Spinal cord (tissue), 10 donors: ENCODE data around the gene KRT83. TPM values are rescaled to one million over a fixed set of nuclear protein-coding genes. Genes with fewer than 3 reads are reported as not detected.

ENCODE experiments used
- DNase-seq, 6 donors: peaks; one replicate each; pipeline versions ENCODE4 v3.0.0 to v3.0.0-alpha.2; 2013 to 2015; ENCODE audit warnings: low spot score in 6 of 6, low read depth in 4 of 6
- H3K27ac ChIP-seq: one replicate; pipeline ENCODE4 v1.5.1; 2013; ENCODE audit warnings: low read depth, low read length, control low read depth
- H3K27me3 ChIP-seq: one replicate; pipeline ENCODE4 v1.6.1; 2013; ENCODE audit warnings: low read length; ENCODE audit not compliant: control insufficient read depth, insufficient read depth
- H3K36me3 ChIP-seq: one replicate; pipeline ENCODE4 v1.6.1; 2013; ENCODE audit warnings: low read length; ENCODE audit not compliant: control insufficient read depth, insufficient read depth
- H3K4me1 ChIP-seq: one replicate; pipeline ENCODE4 v1.6.1; 2013; ENCODE audit warnings: low read length; ENCODE audit not compliant: control insufficient read depth, insufficient read depth
- H3K4me3 ChIP-seq: one replicate; pipeline ENCODE4 v1.5.1; 2013; ENCODE audit warnings: low read depth, low read length, control low read depth
- H3K9me3 ChIP-seq: one replicate; pipeline ENCODE4 v1.6.1; 2013; ENCODE audit warnings: low read length; ENCODE audit not compliant: control insufficient read depth, insufficient read depth
- WGBS: methylation state at CpG from one replicate; pipeline ENCODE4 v1.1.5; 2013; ENCODE audit warnings: missing lambda C conversion rate; ENCODE audit not compliant: insufficient coverage; 5-methylcytosine and 5-hydroxymethylcytosine counted together
- polyA plus RNA-seq, 2 donors: library from polyadenylated mRNA; unstranded; fragments of 120-200 nt; gene quantifications; one replicate each; pipeline ENCODE4 v1.2.1, GENCODE V29; 2013; ENCODE audit not compliant: insufficient read length in 2 of 2
- total RNA-seq, 2 donors: library from RNA; depleted of rRNA in 1 of 2; stranded (reverse); fragments of 120-200 nt in 1 of 2; fragments of >200 nt in 1 of 2; gene quantifications; one replicate each; pipeline versions ENCODE4 v1.2.3 to v1.2.4, GENCODE V29; 2013 to 2014
- donor health status: healthy.

Gene KRT83
- total and polyA plus RNA-seq, 4 donors = not detected

GRCh38 chr12:52362118-52362726 lies 41.0 kb upstream of the KRT83 start:
- Histone ChIP-seq H3K36me3 (no peaks in the 10 kb centered on the region), H3K27ac (no peak overlapping the region), H3K9me3 (no peaks in the 10 kb centered on the region), H3K27me3 (no peaks in the 10 kb centered on the region), H3K4me1 (no peaks in the 10 kb centered on the region), H3K4me3 (no peak overlapping the region)
- WGBS = 90% methylated on average over 11 of the region's 11 CpGs
- DNase-seq = no peak

- no CpG with 5 or more reads among the region's 1 CpG for WGBS
- no peaks in the 10 kb centered on the region for H3K36me3 ChIP-seq
- H3K4me3 ChIP-seq = no peak overlapping the region
- no peak overlapping the region for H3K27ac ChIP-seq
- no peaks in the 10 kb centered on the region for H3K4me1 ChIP-seq
- no peaks in the 10 kb centered on the region for H3K9me3 ChIP-seq
- no peak for DNase-seq
- no peaks in the 10 kb centered on the region for H3K27me3 ChIP-seq
Measured at GRCh38 chr12:52361553-52361952, 40.4 kb upstream of the KRT83 start.

DNA sequence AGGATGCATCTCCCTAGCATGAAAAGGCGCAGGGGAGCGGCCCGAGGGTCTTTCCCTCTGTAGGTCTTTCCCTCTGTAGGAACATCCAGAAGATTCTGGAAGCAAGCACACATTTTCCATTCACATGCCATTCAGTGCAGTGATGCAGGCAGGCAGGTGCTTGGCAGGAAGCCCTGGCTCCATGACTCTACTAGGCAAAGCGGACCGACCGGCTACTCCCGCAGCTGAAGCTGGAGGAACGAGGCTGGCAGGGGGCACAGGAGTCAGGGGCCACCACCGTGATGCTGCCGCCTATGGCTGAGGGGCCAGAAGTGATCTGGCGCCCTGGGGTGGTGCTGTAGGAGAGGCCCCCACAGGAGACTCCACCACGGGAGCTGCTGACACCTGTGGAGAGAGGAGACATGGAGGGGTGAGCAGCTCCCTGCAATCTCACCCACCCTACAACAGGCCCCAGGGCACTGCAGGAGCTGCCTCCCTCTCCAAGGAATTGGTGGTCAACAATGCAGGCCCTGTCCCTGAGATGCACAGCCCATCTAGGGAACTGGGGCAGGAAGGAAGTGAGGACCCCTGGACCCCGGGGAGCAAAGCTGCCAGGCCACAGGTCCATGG lies 39.6 kb upstream of the KRT83 start:
- peaks cover 1% of the 10 kb centered on the region for H3K4me1 ChIP-seq
- peak in 1 of 6 donors; percentile 55 for DNase-seq
- H3K27ac ChIP-seq = no peak overlapping the region
- no peak overlapping the region for H3K4me3 ChIP-seq
- WGBS = 66% methylated on average over 11 of the region's 13 CpGs
- H3K9me3 ChIP-seq = no peaks in the 10 kb centered on the region
- H3K27me3 ChIP-seq = no peaks in the 10 kb centered on the region
- H3K36me3 ChIP-seq = no peaks in the 10 kb centered on the region

- no peaks in the 10 kb centered on the region for H3K9me3 ChIP-seq
- peaks cover 2% of the 10 kb centered on the region for H3K4me1 ChIP-seq
- DNase-seq = no peak
- no peaks in the 10 kb centered on the region for H3K27me3 ChIP-seq
- H3K4me3 ChIP-seq = no peak overlapping the region
- WGBS = 85% methylated on average over 7 of the region's 7 CpGs
- no peaks in the 10 kb centered on the region for H3K36me3 ChIP-seq
- no peak overlapping the region for H3K27ac ChIP-seq
Measured at GRCh38 chr12:52360106-52360662, 39.0 kb upstream of the KRT83 start.

DNA sequence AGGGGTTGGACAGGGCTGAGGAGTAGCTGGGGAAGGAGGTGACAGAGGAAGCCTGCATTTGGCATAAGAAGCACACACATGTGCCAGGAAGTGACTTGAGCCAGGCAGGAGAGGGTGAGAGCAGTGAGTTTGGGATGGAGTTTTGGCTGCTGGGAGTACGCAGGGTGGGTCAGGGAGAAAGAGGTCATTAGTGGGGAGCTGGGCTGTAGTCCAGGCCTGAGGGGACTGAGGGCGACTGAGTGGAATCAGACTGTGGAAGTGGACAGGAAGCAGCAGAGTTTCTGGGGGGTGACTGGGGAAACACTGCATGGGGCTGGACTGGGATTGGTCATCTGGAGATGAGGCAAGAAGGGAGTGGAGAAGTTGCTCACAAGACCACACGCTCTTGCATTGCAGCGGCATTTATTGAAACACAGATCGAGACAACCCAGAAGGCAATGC lies 38.4 kb upstream of the KRT83 start:
- Histone ChIP-seq H3K9me3 (no peaks in the 10 kb centered on the region), H3K27ac (no peak overlapping the region), H3K4me1 (peaks cover 2% of the 10 kb centered on the region), H3K4me3 (no peak overlapping the region), H3K36me3 (no peaks in the 10 kb centered on the region), H3K27me3 (no peaks in the 10 kb centered on the region)
- 89% methylated on average over 5 of the region's 5 CpGs for WGBS
- no peak for DNase-seq

DNA sequence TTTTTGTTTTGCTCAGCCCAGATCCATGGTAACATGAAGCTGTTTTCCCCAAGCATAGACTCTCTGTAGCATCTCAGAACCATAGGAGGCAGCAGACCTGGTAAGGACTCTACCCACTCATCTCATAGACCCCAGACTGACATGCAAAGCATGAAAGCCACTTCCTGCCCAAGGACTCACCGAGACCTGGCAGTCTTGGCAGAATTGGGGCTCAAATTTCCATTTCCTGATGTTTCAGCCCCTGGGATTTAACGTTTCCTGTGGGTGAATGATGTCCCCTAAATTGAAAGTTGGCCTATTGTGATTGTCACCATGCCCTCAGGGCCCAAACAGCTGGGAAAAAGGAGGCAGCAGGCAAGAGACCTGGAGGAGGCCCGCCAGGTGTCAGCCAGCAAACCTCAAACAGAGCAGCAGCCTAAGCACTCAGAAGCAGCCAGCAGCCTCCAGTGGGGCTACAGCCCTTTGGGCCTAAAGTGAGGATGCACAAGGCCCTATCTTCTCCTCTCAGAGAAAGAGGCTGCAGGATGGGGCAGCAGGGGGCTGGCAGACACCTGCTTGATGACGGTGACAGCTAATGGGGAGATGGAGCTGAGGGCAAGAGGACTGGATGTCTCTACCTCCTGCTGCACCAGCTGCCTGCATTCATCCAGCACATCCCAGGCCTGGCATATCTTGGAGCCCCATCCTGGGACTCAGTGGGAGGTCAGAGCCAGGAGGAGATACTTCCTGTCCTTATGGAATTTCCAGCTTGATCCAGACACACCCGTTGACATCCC lies 37.6 kb upstream of the KRT83 start:
- H3K9me3 ChIP-seq = no peaks in the 10 kb centered on the region
- 63% methylated on average over 4 of the region's 5 CpGs for WGBS
- H3K36me3 ChIP-seq = no peaks in the 10 kb centered on the region
- H3K4me3 ChIP-seq = no peak overlapping the region
- H3K4me1 ChIP-seq = peaks cover 9% of the 10 kb centered on the region
- H3K27ac ChIP-seq = no peak overlapping the region
- no peak for DNase-seq
- H3K27me3 ChIP-seq = no peaks in the 10 kb centered on the region

DNA sequence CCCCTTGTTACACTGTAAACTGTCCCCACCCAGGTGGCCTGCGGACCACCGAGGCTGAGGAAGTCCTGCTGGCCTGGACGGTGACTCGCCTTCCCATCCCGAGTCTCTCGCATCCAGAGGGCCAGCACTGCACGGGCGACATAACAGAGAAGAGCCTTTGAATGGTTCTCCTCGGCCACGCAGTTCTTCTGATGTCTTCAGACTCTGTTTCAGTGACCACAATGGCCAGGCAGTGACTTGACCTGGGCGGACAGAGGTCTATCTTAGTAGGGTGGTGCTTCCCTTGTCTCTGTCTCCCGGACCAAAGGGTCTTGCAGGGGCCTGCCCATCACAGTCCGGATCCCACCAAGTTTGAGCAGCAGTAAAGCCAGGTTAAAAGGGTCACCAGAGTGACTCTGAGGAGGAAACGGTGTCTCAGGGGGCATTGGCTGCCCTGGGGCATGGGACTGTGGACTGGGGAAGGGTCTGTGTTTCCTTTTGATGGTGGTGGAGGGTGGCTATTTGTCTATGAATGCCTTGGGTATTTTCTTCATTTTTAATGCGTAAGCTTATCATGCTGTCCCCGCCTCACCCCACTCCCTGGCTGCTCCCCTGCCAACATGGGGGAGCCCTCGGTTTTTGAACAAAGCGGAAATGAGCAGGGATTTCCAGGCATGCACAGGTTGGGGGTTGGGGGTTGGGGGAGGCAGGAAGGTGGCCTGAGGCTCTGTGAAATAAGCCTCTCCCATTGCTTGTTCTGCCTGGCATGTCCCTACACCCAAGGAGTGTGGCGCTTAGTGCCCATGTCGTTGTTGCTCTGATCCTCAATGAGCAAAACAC lies 35.8 kb upstream of the KRT83 start:
- H3K9me3 ChIP-seq = no peaks in the 10 kb centered on the region
- H3K36me3 ChIP-seq = no peaks in the 10 kb centered on the region
- no peak for DNase-seq
- H3K4me3 ChIP-seq = no peak overlapping the region
- H3K4me1 ChIP-seq = peaks cover 10% of the 10 kb centered on the region
- no peaks in the 10 kb centered on the region for H3K27me3 ChIP-seq
- no peak overlapping the region for H3K27ac ChIP-seq
- 93% methylated on average over 16 of the region's 20 CpGs for WGBS

- no peak overlapping the region for H3K4me3 ChIP-seq
- DNase-seq = no peak
- WGBS = 88% methylated on average over 30 of the region's 56 CpGs
- H3K36me3 ChIP-seq = no peaks in the 10 kb centered on the region
- no peak overlapping the region for H3K27ac ChIP-seq
- H3K4me1 ChIP-seq = peaks cover 16% of the 10 kb centered on the region
- no peaks in the 10 kb centered on the region for H3K27me3 ChIP-seq
- no peaks in the 10 kb centered on the region for H3K9me3 ChIP-seq
Measured at GRCh38 chr12:52356031-52356761, 35.0 kb upstream of the KRT83 start.

DNA sequence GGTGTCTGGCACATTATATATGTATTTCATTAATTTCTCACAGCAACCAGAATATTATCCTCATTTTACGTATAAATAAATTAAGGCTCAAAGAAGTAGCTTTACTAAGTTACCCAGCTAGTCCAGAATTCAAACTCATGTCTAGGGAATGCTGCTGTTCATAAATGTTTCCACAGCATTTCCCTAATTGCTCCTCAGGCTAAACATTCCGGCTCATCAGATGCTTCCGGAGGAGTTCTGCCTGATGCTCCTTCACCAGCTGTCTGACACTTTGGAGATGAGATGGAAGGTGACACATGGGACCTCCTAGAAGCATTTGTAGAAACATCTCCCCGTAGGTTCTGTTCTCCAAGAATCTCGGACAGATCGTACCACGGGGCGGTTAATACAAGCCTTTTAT lies 34.0 kb upstream of the KRT83 start:
- 74% methylated on average over 4 of the region's 8 CpGs for WGBS
- Histone ChIP-seq H3K27ac (no peak overlapping the region), H3K4me1 (peaks cover 18% of the 10 kb centered on the region), H3K4me3 (no peak overlapping the region), H3K9me3 (no peaks in the 10 kb centered on the region), H3K27me3 (no peaks in the 10 kb centered on the region), H3K36me3 (no peaks in the 10 kb centered on the region)
- peak in 1 of 6 donors; percentile 75 for DNase-seq
